HEK293 (cell line): ENCODE data around the gene DKK3.

Experiments used
- CTCF ChIA-PET: fragments of 350-600 bp; formaldehyde crosslinking; extraction: SDS; loops from one replicate; lab custom pipeline; 2021; ENCODE audit warnings: antibody characterized with exemption; lab: Yijun Ruan, JAX
- POLR2A ChIA-PET: fragments of 300-600 bp; formaldehyde crosslinking; extraction: SDS; loops from one replicate; lab custom pipeline; 2020; ENCODE audit warnings: antibody characterized with exemption, inconsistent platforms; lab: Yijun Ruan, JAX
- H3K27ac ChIP-seq: fragments of 200-500 bp; sonication (Bioruptor generic); 2 replicates; pipeline ENCODE4 v1.5.1; 2014; ENCODE audit warnings: low read depth, low read length, control low read depth, inconsistent platforms; ENCODE audit errors: extremely low read depth
- H3K36me3 ChIP-seq, 2 experiments: fragments of 200-500 bp in 1 of 2; sonication (Bioruptor generic) in 1 of 2; 1 replicate in 1 of 2; 2 replicates in 1 of 2; pipeline ENCODE4 v1.5.1; 2014 to 2017; ENCODE audit warnings: inconsistent platforms in 2 of 2, low read length in 2 of 2; ENCODE audit not compliant: control insufficient read depth in 2 of 2, insufficient read depth in 1 of 2
- H3K4me1 ChIP-seq: fragments of 200-500 bp; sonication (Bioruptor generic); 2 replicates; pipeline ENCODE4 v1.5.1; 2014; ENCODE audit warnings: mild to moderate bottlenecking, low read length, inconsistent platforms; ENCODE audit not compliant: control insufficient read depth, insufficient read depth
- H3K4me3 ChIP-seq: 2 replicates; pipeline ENCODE4 v1.5.1; 2011; ENCODE audit warnings: low read depth, mild to moderate bottlenecking, control low read depth, low read length, moderate library complexity
- H3K9me3 ChIP-seq: fragments of 200-500 bp; sonication (Bioruptor generic); 2 replicates; pipeline ENCODE4 v1.5.1; 2014; ENCODE audit warnings: low read depth, low read length, inconsistent platforms; ENCODE audit not compliant: control insufficient read depth, insufficient read depth
- BCL11A ChIP-seq: fragments of 450-650 bp; formaldehyde crosslinking; IDR thresholded peaks from 2 replicates; pipeline ENCODE4 v1.5.1; 2016; ENCODE audit warnings: low read depth, missing biosample characterization, missing genetic modification characterization
- HOXC10 ChIP-seq: sonication (generic); formaldehyde crosslinking; IDR thresholded peaks from 2 replicates; pipeline ENCODE4 v1.8.1; 2023; ENCODE audit warnings: mild to moderate bottlenecking, missing genetic modification reagents
- WT1 ChIP-seq: fragments of 450-650 bp; formaldehyde crosslinking; IDR thresholded peaks from 2 replicates; pipeline ENCODE4 v1.5.1; 2016; ENCODE audit warnings: missing biosample characterization, missing genetic modification characterization
- YY2 ChIP-seq: fragments of 450-650 bp; formaldehyde crosslinking; IDR thresholded peaks from 2 replicates; pipeline ENCODE4 v1.5.1; 2016; ENCODE audit warnings: missing biosample characterization, missing genetic modification characterization
- ZIC2 ChIP-seq: fragments of 450-650 bp; formaldehyde crosslinking; IDR thresholded peaks from 2 replicates; pipeline ENCODE4 v1.5.1; 2016; ENCODE audit warnings: missing biosample characterization, missing genetic modification characterization
- ZNF175 ChIP-seq: fragments of 450-650 bp; formaldehyde crosslinking; IDR thresholded peaks from 2 replicates; pipeline ENCODE4 v1.5.1; 2016; ENCODE audit warnings: missing biosample characterization, missing genetic modification characterization
- ZNF280D ChIP-seq: fragments of 450-650 bp; formaldehyde crosslinking; IDR thresholded peaks from 2 replicates; pipeline ENCODE4 v1.5.1; 2016; ENCODE audit warnings: missing biosample characterization, missing genetic modification characterization
- ZNF292 ChIP-seq: fragments of 450-650 bp; formaldehyde crosslinking; IDR thresholded peaks from 2 replicates; pipeline ENCODE4 v1.5.1; 2016; ENCODE audit warnings: low read depth, missing biosample characterization, missing genetic modification characterization, borderline replicate concordance
- ZNF518A ChIP-seq: fragments of 450-650 bp; formaldehyde crosslinking; conservative IDR thresholded peaks from 2 replicates; pipeline ENCODE4 v1.5.1; 2016; ENCODE audit warnings: low read depth, missing biosample characterization, missing genetic modification characterization
- ZNF529 ChIP-seq: fragments of 450-650 bp; formaldehyde crosslinking; IDR thresholded peaks from 2 replicates; pipeline ENCODE4 v1.5.1; 2017; ENCODE audit warnings: missing genetic modification characterization, missing biosample characterization; ENCODE audit not compliant: insufficient replicate concordance
- ZNF571 ChIP-seq: fragments of 450-650 bp; formaldehyde crosslinking; IDR thresholded peaks from 2 replicates; pipeline ENCODE4 v1.5.0; 2017; ENCODE audit warnings: missing biosample characterization, missing genetic modification characterization

The DKK3 gene

GRCh38 chr11:11977206-11977938 is 31.1 kb downstream of the DKK3 start (continued):
- TF ChIP-seq ZNF280D (tag by site-specific recombination) (no peak), YY2 (tag by site-specific recombination) (no peak), HOXC10 (CRISPR knock-in tag) (no peak), ZNF518A (tag by site-specific recombination) (no peak), ZNF175 (tag by site-specific recombination) (no peak)

GRCh38 chr11:11976481-11977127 is 31.8 kb downstream of the DKK3 start:
- H3K27ac ChIP-seq, result no peak overlapping the region

GRCh38 chr11:11975201-11976092 is 33.0 kb downstream of the DKK3 start:
- no peaks in the 10 kb centered on the region for H3K36me3 ChIP-seq
- no peak overlapping the region for H3K4me3 ChIP-seq
- CTCF ChIA-PET, result interaction anchor here (1.2 to 6.3 kb wide), 3 partner anchors 8 to 306 kb away, joined by 3 to 57 read pairs (median 3); no protein-coding TSS in a partner anchor
- no peak for TF ChIP-seq WT1 (tag by site-specific recombination)
- TF ChIP-seq BCL11A, result no peak
- no peak for TF ChIP-seq ZNF292 (tag by site-specific recombination)
- TF ChIP-seq, all 188 proteins: peak for 0
- POLR2A ChIA-PET, result no interaction called here
- Histone ChIP-seq H3K4me1 (no peaks in the 10 kb centered on the region), H3K27ac (no peak overlapping the region), H3K9me3 (no peaks in the 10 kb centered on the region)

More at GRCh38 chr11:11976481-11977127, 31.8 kb downstream of the DKK3 start:
- H3K4me1 ChIP-seq, result no peaks in the 10 kb centered on the region
- TF ChIP-seq ZIC2 (tag by site-specific recombination), result 0 out of 2 replicates have a peak, but pooled peaks have one; percentile 9
- TF ChIP-seq ZNF529 (tag by site-specific recombination), result no peak
- no peak for TF ChIP-seq ZNF571 (tag by site-specific recombination)
- H3K9me3 ChIP-seq, result no peaks in the 10 kb centered on the region
- no peaks in the 10 kb centered on the region for H3K36me3 ChIP-seq
- no peak overlapping the region for H3K4me3 ChIP-seq
- POLR2A ChIA-PET, result no interaction called here
- CTCF ChIA-PET, result interaction anchor here (0.7 to 6.3 kb wide), 3 partner anchors 9 to 912 kb away, joined by 3 to 57 read pairs (median 3); no protein-coding TSS in a partner anchor
